GM04504 (cell line): ENCODE measurements around the gene LRRC8D.
"Not testable (repeated sequence)": the region's sequence is repeated elsewhere in the genome, so short reads cannot be mapped to it uniquely, and the experiment has no call there.

ENCODE experiments used
- DNase-seq: peaks from one replicate; pipeline ENCODE4 v3.0.0-alpha.2; 2012; ENCODE audit warnings: low read depth

The LRRC8D gene

DNA sequence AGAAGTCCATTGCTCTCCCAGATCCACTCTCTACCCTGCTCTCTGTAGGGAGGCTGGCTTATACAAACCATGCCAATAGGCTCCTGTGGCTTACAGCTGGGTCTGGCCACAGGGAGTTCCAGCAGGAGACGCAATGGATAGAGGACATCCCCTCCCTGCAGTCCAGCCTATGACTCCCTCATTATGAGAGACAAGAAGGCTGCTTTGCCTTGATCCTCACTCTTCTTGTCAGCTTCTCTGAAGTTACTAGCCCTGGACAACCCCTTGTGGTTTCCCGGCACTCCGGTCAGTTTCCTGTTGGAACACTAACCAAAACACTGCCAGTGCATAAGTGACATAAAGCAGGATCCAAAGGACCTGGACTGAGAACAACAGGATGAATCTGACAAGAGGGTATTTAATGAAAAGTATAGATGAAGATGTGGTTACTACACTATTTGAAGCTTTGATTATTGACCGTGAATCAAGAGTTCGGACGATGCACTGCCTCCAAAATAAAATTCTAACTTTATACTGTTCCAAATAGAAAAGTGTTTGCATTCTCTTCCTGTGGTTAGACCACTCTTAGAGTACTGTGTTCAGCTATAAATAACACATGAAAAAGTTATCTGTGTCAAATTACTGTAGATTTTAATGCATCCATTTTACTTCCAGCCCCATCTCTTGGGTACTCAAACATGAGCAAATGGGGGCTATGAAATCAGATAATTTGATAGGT is 141.4 kb downstream of the LRRC8D start:
- no peak for DNase-seq

DNA sequence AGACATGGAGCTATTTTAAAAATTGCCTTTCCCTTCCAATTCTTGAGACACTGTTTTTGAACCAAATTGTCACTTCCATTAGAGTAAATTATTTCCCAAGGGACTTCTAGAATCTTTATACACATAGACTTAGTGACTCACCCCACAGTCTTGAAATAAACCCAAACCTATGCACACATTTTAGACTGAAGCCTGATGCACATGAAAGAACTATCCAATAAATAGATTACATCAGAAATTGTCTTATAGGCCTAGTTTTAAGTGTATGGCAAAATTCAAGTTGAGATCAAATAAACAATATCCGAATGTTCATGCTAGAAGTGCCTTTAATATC is 141.9 kb downstream of the LRRC8D start:
- no peak for DNase-seq

DNA sequence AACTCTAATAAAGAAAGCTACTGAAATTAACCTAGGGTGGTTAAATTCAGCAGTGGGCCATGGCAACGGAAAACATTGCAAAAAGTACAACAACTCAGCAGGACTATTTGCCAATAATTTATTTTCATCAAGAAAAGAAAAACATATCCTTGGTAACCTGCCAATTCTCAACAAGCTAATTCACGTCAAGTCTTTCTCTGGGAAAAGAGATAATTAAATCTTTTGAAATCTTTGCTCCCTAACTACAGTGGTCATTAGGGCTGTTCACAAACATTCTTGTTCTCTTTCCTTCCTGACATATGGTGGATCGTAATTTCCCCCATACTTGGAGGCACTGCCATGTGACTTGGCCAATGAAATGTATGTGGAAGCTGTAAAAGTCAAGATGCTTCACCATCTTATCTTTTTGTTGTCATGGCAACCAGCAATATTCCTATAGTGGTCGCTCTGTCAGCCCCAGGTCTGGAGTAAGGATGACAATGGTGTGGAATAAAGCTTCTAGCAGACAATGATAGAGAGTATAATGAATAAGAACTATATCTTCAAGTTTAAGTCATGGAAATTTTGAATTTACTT is 144.4 kb downstream of the LRRC8D start:
- no peak for DNase-seq

DNA sequence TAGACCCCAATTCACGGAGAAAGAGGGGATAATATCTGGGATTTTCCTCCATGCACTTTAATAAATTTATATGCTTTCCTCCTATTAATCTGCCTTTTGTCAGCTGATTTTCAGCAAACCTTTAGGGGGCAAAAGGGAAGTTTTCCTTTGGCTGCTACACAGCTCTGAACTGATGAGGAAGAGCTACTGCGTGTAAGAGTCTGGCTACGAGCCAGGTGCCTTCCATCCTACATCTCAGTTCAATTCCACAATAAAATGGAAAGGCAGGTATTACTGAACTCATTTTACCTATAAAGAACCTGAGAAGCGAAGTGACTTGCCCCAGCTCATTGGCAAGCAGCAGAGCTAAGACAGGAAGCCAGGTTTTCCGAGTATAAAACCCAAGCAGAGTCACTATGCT is 145.8 kb downstream of the LRRC8D start:
- DNase-seq, result no peak

DNA sequence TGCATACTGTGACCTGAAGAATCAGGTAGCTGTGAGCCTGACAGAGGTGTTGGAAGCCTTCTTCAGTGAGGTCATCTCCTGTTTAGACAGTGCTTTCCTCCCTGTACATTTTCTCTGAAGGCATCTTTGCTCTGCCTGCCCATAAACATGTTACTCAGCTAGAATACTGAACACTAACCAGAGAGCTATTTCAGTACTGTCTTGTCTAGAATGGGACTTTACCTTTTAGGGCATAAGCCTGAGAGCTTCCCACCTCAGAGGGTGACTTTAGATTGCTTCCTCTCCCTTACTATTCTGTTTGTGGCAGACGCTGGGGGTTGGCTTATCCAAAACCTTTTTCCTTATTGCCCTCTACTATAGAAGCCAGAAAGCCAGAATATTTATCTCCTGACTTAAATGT is 150.8 kb downstream of the LRRC8D start:
- DNase-seq, result no peak

DNA sequence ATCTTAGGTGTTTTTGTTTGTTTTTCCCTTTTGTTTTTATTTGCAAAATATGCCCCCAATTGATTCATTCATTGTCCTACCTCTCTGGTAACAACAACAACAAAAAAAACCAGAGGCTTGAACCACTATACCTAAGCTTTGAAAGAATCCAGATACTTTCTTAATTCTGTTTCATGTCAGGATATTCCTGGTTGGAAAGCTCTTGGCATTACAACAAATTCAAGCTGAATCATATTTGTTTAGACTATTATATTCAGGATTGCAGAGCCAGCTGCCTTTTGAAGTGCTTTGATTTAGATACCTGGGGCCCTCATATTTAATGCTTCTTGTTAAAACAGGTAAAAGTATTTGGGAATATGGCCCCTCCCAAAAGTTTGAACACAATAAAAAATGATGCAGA is 151.2 kb downstream of the LRRC8D start:
- no peak for DNase-seq

DNA sequence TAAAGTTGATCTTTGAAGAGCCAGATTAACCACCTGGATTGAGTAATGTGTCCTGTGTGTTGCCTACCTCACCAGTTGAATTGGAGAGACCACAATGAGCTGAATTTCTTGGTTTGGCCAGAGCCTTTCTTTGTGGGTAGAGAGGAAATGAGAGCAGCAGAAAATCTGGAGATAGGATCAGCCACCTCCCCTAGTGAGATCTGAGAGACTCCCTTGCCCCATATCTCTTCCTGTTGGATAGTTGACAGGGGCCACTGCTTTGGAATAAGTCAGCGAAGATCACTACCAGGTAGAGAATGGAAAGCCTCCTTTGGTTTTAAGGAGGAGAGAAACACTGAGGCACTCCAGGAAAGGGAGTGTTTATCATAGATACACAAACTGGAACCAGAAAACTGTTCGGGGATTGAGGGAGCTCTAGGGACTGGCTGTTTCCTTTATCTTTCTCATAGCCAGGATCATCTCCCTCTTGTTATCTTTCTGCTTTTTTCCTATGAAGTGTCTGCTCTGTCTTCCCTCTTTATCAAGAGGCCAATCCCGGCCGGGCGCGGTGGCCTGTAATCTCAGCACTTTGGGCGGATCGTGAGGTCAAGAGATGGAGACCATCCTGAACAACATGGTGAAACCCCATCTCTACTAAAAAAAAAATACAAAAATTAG is 152.8 kb downstream of the LRRC8D start:
- no peak for DNase-seq

DNA sequence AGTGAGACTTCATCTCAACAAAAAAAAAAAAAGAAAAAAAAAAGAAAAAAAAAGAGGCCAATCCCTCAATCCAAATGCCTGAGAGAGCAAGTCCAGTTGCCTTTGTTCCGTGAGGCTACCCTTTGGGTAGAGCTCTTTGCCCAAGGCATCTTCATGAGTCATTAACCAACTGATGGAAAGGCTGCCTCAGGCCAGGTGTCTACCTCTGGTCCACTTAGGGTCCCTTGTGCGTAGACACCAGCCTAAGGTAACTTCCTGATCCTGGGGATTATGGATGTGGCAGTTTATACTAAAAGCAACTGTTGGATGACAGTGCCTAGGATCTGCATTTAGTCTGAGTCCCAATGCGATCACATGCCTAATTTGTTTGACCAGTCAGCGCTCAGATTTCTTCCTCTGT is 153.4 kb downstream of the LRRC8D start:
- DNase-seq, result no peak

DNA sequence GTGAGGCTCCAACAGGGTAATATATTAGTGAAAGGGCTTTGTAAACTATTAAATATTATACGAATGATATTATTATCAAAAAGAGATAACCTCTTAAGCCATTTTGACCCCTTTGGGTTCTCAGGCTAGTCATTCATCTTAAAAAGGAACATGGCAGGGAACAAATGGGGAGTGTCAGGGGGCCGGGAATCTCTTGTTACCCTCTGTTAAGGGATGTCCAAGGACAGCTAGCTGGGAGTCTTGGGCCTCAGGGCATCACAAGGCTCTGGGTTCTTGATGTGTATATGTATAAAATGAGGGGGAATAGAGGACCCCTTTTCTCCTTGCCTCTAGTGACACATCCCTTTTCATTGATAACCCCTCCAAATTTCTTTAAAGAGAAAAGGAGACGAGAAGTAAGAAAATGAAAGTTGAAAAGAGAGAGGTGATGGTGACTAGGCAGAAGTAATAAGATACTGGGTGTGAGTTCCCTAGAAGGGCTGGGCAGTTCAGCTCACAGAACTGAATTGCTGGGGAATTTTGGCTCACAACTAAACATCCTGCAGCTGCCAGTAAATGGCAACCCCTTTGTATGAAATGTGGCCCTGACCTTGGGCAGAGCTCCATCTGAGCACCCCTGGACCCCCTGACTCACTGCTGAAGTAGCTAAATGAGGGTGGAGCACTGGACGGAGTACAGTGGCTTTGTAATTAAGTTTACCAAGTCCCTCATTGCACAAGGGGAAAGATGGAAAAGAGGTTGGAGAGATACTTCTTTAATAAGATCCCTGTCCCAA is 154.1 kb downstream of the LRRC8D start:
- peak; percentile 77 for DNase-seq

DNA sequence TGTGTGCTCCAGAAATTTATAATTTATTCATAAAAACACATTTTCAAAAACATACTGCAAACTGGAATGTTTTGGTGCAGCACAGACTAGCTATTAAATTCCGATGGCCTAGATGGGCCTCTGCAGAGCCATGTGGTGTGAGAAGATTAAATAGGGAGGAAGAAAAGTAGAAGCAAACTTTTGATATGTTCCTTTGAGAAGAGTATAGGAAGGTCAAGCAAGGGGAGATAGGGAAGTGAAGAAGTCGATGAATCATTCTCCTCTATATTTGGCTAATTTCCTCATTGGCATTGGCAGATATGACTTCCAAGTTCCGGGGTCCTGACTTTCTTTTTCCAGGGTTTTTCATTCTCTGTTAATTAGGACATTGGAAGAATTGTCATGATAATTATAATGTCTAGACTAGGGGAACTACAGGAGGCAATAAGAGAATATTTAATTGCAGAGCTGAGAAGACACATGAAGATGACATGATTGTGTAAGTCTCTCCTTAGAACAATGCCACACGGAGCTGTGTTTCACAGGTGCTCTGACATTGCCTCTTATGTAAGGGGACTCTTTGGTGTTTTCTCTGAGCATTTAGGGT is 154.8 kb downstream of the LRRC8D start:
- DNase-seq, result no peak

DNA sequence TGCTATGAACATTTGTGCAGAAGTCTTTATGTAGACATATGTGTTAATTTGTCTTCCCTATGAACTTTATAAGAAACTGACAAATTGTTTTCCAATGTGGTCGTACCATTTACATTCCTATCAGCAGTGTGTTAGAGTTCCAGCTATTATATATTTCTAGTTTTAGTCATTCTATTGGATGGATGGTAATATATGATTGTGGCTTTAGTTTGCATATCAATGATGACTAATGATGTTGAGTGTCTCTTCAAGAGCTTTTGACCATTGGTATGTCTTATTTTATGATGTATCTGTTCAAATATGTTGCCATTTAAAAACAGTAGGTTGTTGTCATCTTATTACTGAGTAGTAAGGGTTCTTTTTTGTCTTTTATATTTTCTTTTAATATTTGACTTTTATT is 157.9 kb downstream of the LRRC8D start:
- DNase-seq, result no peak

DNA sequence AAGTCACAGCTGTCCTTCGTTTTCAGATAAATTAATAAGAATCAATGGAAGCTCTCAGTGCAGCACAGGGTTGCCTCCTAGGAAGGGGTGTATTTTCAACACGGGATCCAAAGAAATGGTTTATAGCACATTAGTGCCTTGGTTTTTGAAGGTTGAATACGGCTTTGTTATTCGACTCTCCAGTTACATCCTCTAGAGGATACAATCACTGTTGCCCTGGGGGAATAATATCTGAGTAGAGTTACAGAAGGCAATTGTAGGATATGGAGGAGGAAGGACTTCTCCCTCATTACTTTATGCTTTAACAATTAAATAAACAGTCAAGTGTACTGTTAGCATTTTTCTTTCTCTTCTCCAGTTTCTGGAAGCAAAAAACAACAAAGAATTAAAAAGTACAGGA is 159.8 kb downstream of the LRRC8D start:
- DNase-seq, result no peak

DNA sequence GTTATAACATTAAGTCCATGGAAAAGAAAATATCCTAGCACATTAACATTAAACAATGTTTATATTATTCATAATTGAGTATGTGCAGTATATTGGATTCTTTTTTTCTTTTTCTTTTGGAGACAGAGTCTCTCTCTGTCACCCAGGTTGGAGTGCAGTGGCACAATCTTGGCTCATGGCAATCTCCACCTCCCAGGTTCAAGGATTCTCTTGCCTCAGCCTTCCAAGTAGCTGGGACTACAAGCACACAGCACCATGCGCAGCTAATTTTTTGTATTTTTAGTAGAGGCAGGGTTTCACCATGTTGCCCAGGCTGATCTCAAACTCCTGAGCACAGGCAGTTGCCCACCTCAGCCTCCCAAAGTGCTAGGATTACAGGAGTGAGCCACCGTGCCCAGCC is 162.0 kb downstream of the LRRC8D start:
- not testable (repeated sequence) for DNase-seq

DNA sequence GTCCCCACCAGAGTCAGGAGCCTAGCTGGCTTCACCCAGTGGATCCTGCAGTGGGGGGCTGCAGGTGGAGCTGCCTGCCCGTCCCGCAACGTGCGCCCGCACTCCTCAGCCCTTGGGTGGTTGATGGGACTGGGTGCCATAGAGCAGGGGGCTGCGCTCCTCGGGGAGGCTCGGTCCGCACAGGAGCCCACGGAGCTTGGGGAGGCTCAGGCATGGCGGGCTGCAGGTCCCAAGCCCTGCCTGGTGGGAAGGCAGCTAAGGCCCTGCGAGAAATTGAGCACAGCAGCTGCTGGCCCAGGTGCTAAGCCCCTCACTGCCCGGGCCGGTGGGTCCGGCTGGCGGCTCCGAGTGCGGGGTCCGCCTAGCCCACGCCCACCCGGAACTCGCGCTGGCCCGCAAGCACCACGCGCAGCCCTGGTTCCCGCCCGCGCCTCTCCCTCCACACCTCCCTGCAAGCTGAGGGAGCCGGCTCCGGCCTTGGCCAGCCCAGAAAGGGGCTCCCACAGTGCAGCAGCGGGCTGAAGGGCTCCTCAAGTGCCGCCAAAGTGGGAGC is 163.8 kb downstream of the LRRC8D start:
- DNase-seq, result not testable (repeated sequence)

DNA sequence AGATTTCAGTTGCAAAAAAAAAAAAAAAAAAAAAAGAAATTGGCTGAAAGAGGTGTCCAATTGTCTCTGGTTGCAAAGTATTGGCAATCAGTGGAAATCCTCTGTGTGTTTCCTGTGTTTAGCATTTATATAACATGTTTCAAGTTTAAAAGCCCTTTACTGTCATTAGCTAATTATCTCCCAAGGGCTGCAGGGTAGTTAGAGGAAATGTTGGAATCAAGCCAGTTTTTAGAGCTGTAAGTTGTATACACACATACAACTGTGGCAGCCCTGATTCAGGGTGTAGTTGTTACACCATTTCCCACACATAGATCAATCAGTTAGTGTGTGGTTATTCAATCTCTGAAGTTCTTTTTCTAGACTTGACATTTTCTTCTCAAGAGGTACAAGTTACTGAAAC is 165.2 kb downstream of the LRRC8D start:
- no peak for DNase-seq
